ENCODE measurements around the gene DHX32.

- no peak for TF ChIP-seq CTCF (IDR thresholded peaks at IDR 0.05)
- no peak for TF ChIP-seq POLR2AphosphoS5 (IDR thresholded peaks at IDR 0.05; ENCODE audit: insufficient read depth in 1 of 2, low read depth in 1 of 2)
- no peak for TF ChIP-seq POLR2A (IDR thresholded peaks at IDR 0.05)
Measured at GRCh38 chr10:125848857-125849256, 32.2 kb downstream of the DHX32 start.

Measured in vagina (tissue), 2 donors.